ENCODE results near the gene SLC7A8. TPM values are rescaled to one million over a fixed set of nuclear protein-coding genes. Genes with fewer than 3 reads are reported as not detected.

The SLC7A8 gene
- total RNA-seq, 2 experiments from 2014 or later = 4.0 to 11.4 TPM

GRCh38 chr14:23209651-23210423 is 26.4 kb upstream of the SLC7A8 start:
- H3K4me2 ChIP-seq (ENCODE audit: low read length) = no peak overlapping the region
- TF ChIP-seq EZH2phosphoT487 (IDR thresholded peaks at IDR 0.05; ENCODE audit: borderline replicate concordance, low read depth, low read length) = no peak
- TF ChIP-seq, protein P1, sequence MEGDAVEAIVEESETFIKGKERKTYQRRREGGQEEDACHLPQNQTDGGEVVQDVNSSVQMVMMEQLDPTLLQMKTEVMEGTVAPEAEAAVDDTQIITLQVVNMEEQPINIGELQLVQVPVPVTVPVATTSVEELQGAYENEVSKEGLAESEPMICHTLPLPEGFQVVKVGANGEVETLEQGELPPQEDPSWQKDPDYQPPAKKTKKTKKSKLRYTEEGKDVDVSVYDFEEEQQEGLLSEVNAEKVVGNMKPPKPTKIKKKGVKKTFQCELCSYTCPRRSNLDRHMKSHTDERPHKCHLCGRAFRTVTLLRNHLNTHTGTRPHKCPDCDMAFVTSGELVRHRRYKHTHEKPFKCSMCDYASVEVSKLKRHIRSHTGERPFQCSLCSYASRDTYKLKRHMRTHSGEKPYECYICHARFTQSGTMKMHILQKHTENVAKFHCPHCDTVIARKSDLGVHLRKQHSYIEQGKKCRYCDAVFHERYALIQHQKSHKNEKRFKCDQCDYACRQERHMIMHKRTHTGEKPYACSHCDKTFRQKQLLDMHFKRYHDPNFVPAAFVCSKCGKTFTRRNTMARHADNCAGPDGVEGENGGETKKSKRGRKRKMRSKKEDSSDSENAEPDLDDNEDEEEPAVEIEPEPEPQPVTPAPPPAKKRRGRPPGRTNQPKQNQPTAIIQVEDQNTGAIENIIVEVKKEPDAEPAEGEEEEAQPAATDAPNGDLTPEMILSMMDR (conservative IDR thresholded peaks at IDR 0.05; ENCODE audit: low read length) = no peak
- no peak overlapping the region for H3K4me3 ChIP-seq (ENCODE audit: low read depth, low read length, poor library complexity, severe bottlenecking)
- ChIA-PET POLR2A (no interaction called here), CTCF (ENCODE audit: unreplicated experiment) (no interaction called here)
- H3K9me3 ChIP-seq (ENCODE audit: low read length) = no peaks in the 10 kb centered on the region
- H3K9me2 ChIP-seq (ENCODE audit: insufficient read depth, low read length) = no peaks in the 10 kb centered on the region
- no TSS peak for BruUV-seq (replicated peaks)
- DNase-seq (ENCODE audit: low spot score) = no peak
- intact Hi-C loops (cut with micrococcal nuclease; ENCODE audit: unreplicated experiment) = no loop called here
- no peak overlapping the region for H2AFZ ChIP-seq (ENCODE audit: low read length)
- no peaks in the 10 kb centered on the region for H4K20me1 ChIP-seq (ENCODE audit: insufficient read depth, low read length)
- no peaks in the 10 kb centered on the region for H3K36me3 ChIP-seq (ENCODE audit: insufficient read depth, low read length)
- no peak overlapping the region for H3K27ac ChIP-seq (ENCODE audit: low read depth, low read length, poor library complexity, severe bottlenecking)
- no peaks in the 10 kb centered on the region for H3K79me2 ChIP-seq (ENCODE audit: insufficient read depth, low read depth, low read length)
- no peaks in the 10 kb centered on the region for H3K4me1 ChIP-seq (ENCODE audit: insufficient read depth, low read length, poor library complexity, severe bottlenecking)

DNA sequence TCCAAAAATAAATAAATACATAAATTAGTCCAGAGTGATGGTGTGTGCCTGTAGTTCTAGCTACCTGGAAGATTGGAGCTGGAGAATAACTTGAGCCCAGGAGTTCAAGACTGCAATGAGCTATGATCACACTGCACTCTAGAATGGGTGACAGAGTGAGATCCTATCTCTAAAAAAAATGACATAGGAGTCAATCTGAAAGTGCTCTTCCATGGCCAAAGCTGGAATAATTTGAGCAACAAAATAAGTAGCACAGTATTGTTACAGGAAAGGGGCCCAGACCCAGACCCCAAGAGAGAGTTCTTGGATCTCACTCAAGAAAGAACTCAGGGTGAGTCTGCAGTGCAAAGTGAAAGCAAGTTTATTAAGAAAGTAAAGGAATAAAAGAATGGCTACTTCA is 24.9 kb upstream of the SLC7A8 start:
- Histone ChIP-seq H3K27ac (ENCODE audit: low read depth, low read length, poor library complexity, severe bottlenecking) (no peak overlapping the region), H3K9me2 (ENCODE audit: insufficient read depth, low read length) (no peaks in the 10 kb centered on the region), H3K4me2 (ENCODE audit: low read length) (no peak overlapping the region), H4K20me1 (ENCODE audit: insufficient read depth, low read length) (no peaks in the 10 kb centered on the region), H2AFZ (ENCODE audit: low read length) (no peak overlapping the region), H3K4me1 (ENCODE audit: insufficient read depth, low read length, poor library complexity, severe bottlenecking) (no peaks in the 10 kb centered on the region), H3K4me3 (ENCODE audit: low read depth, low read length, poor library complexity, severe bottlenecking) (no peak overlapping the region), H3K36me3 (ENCODE audit: insufficient read depth, low read length) (no peaks in the 10 kb centered on the region), H3K9me3 (ENCODE audit: low read length) (no peaks in the 10 kb centered on the region), H3K79me2 (ENCODE audit: insufficient read depth, low read depth, low read length) (no peaks in the 10 kb centered on the region)
- TF ChIP-seq, protein P1 (conservative IDR thresholded peaks at IDR 0.05; ENCODE audit: low read length) = no peak
- TF ChIP-seq EZH2phosphoT487 (IDR thresholded peaks at IDR 0.05; ENCODE audit: borderline replicate concordance, low read depth, low read length) = no peak
- ChIA-PET POLR2A (interaction anchor here (0.6 to 1.1 kb wide), 3 partner anchors 56 to 1331 kb away, joined by 3 read pairs; no protein-coding TSS in a partner anchor), CTCF (ENCODE audit: unreplicated experiment) (no interaction called here)
- intact Hi-C loops (cut with micrococcal nuclease; ENCODE audit: unreplicated experiment) = no loop called here
- DNase-seq (ENCODE audit: low spot score) = no peak
- no TSS peak for BruUV-seq (replicated peaks)

- Histone ChIP-seq H3K36me3 (ENCODE audit: insufficient read depth, low read length) (no peaks in the 10 kb centered on the region), H2AFZ (ENCODE audit: low read length) (no peak overlapping the region), H3K4me1 (ENCODE audit: insufficient read depth, low read length, poor library complexity, severe bottlenecking) (no peaks in the 10 kb centered on the region), H4K20me1 (ENCODE audit: insufficient read depth, low read length) (no peaks in the 10 kb centered on the region), H3K27ac (ENCODE audit: low read depth, low read length, poor library complexity, severe bottlenecking) (no peak overlapping the region), H3K79me2 (ENCODE audit: insufficient read depth, low read depth, low read length) (no peaks in the 10 kb centered on the region), H3K4me2 (ENCODE audit: low read length) (no peak overlapping the region), H3K4me3 (ENCODE audit: low read depth, low read length, poor library complexity, severe bottlenecking) (no peak overlapping the region), H3K9me2 (ENCODE audit: insufficient read depth, low read length) (no peaks in the 10 kb centered on the region), H3K9me3 (ENCODE audit: low read length) (no peaks in the 10 kb centered on the region)
- ChIA-PET POLR2A (interaction anchor here (0.5 to 1.1 kb wide), 4 partner anchors 17 to 920 kb away, joined by 3 to 4 read pairs (median 4); no protein-coding TSS in a partner anchor), CTCF (ENCODE audit: unreplicated experiment) (no interaction called here)
- no peak for TF ChIP-seq EZH2phosphoT487 (IDR thresholded peaks at IDR 0.05; ENCODE audit: borderline replicate concordance, low read depth, low read length)
- TF ChIP-seq, protein P1 (conservative IDR thresholded peaks at IDR 0.05; ENCODE audit: low read length) = no peak
- intact Hi-C loops (cut with micrococcal nuclease; ENCODE audit: unreplicated experiment) = no loop called here
- DNase-seq (ENCODE audit: low spot score) = no peak
- BruUV-seq (replicated peaks) = no TSS peak
Measured at GRCh38 chr14:23207146-23207540, 23.7 kb upstream of the SLC7A8 start.
